B cell (primary cell): Measurements from ENCODE around the gene ATN1. TPM values are rescaled to one million over a fixed set of nuclear protein-coding genes. Genes with fewer than 3 reads are reported as not detected.

ENCODE experiments used
- ATAC-seq: fragments of 200-7000 bp; cut with Tn5 transposase; one replicate; pipeline ENCODE4 v1.10.0; 2021; ENCODE audit warnings: low read depth, mild to moderate bottlenecking, moderate number of reproducible peaks, moderate library complexity
- CTCF ChIA-PET: fragments of 350-600 bp; sonication (Branson Sonifier 250); formaldehyde crosslinking; loops from one replicate; lab custom pipeline; 2021; ENCODE audit warnings: antibody characterized with exemption, inconsistent platforms; lab: Charles Lee
- POLR2A ChIA-PET: fragments of 350-600 bp; sonication (Branson Sonifier 250); formaldehyde crosslinking; loops from one replicate; lab custom pipeline; 2021; ENCODE audit warnings: antibody characterized with exemption; lab: Charles Lee
- DNase-seq: peaks from one replicate; pipeline ENCODE4 v3.0.0; 2013
- H2AFZ ChIP-seq: 2 replicates; pipeline ENCODE4 v1.6.1; 2012; ENCODE audit warnings: mild to moderate bottlenecking, low read depth, low read length; ENCODE audit not compliant: insufficient read depth, poor library complexity, severe bottlenecking
- H3K27ac ChIP-seq, 2 donors: 1 replicate in 1 of 2; 2 replicates in 1 of 2; pipeline ENCODE4 v1.5.1; 2012 to 2013; ENCODE audit warnings: low read length in 2 of 2, mild to moderate bottlenecking in 2 of 2, moderate library complexity in 1 of 2
- H3K27me3 ChIP-seq, 4 experiments: fragments of 200-600 bp in 1 of 4; sonication (generic) in 1 of 4; replicated peaks in 1 of 4; 1 replicate in 2 of 4; 2 replicates in 2 of 4; pipeline versions ENCODE4 v1.6.1 to v1.7.0; 2013 to 2016; ENCODE audit warnings: low read length in 3 of 4, mild to moderate bottlenecking in 2 of 4, mixed read lengths in 1 of 4, moderate library complexity in 1 of 4; ENCODE audit not compliant: insufficient read depth in 4 of 4, control insufficient read depth in 3 of 4; ENCODE audit errors: control extremely low read depth in 1 of 4
- H3K36me3 ChIP-seq, 2 experiments: replicated peaks in 1 of 2; 1 replicate in 1 of 2; 2 replicates in 1 of 2; pipeline versions ENCODE4 v1.6.1 to v1.7.1; 2013; ENCODE audit warnings: low read length in 1 of 2; ENCODE audit not compliant: insufficient read depth in 2 of 2, control insufficient read depth in 1 of 2; ENCODE audit errors: control extremely low read depth in 1 of 2, extremely low read depth in 1 of 2
- H3K4me1 ChIP-seq, 2 donors: fragments of 200-600 bp in 1 of 2; sonication (generic) in 1 of 2; 1 replicate in 1 of 2; 2 replicates in 1 of 2; pipeline versions ENCODE4 v1.5.1 to v1.6.1; 2013 to 2017; ENCODE audit warnings: low read length in 2 of 2; ENCODE audit not compliant: control insufficient read depth in 2 of 2, insufficient read depth in 2 of 2
- H3K4me2 ChIP-seq: replicated peaks from 2 replicates; pipeline ENCODE3; 2012; ENCODE audit warnings: mild to moderate bottlenecking, low read depth, low read length; ENCODE audit not compliant: poor library complexity, severe bottlenecking
- H3K4me3 ChIP-seq, 5 experiments: fragments of 200-600 bp in 1 of 5; sonication (generic) in 1 of 5; 1 replicate in 3 of 5; 2 replicates in 2 of 5; pipeline versions ENCODE4 v1.5.1 to v1.7.0; 2011 to 2016; ENCODE audit warnings: low read length in 4 of 5, mild to moderate bottlenecking in 4 of 5, low read depth in 2 of 5, control low read depth in 1 of 5, moderate library complexity in 1 of 5; ENCODE audit not compliant: insufficient read depth in 1 of 5; ENCODE audit errors: control extremely low read depth in 1 of 5, extremely low read depth in 1 of 5
- H3K79me2 ChIP-seq: fragments of 200-600 bp; sonication (generic); one replicate; pipeline ENCODE4 v1.6.0; 2016; ENCODE audit warnings: low read length; ENCODE audit not compliant: control insufficient read depth, insufficient read depth
- H3K9ac ChIP-seq: fragments of 200-600 bp; sonication (generic); 2 replicates; pipeline ENCODE4 v1.6.1; 2017; ENCODE audit warnings: mild to moderate bottlenecking, low read length, moderate library complexity
- H3K9me3 ChIP-seq, 3 donors: one replicate each; pipeline versions ENCODE4 v1.6.1 to v1.7.1; 2013; ENCODE audit warnings: low read length in 2 of 3; ENCODE audit not compliant: control insufficient read depth in 2 of 3, insufficient read depth in 1 of 3; ENCODE audit errors: control extremely low read depth in 1 of 3
- H4K20me1 ChIP-seq: 2 replicates; pipeline ENCODE4 v1.6.0; 2012; ENCODE audit warnings: mild to moderate bottlenecking, low read length; ENCODE audit not compliant: insufficient read depth, control insufficient read depth, poor library complexity, severe bottlenecking
- H3K27ac Mint-ChIP-seq: one replicate; pipeline ENCODE4 v1.8.0; 2021; ENCODE audit warnings: mixed read lengths
- H3K27me3 Mint-ChIP-seq: one replicate; pipeline ENCODE4 v1.8.0; 2021; ENCODE audit warnings: mixed read lengths
- H3K4me1 Mint-ChIP-seq: one replicate; pipeline ENCODE4 v1.8.0; 2021; ENCODE audit warnings: mixed read lengths
- H3K4me3 Mint-ChIP-seq: one replicate; pipeline ENCODE4 v1.8.0; 2021; ENCODE audit warnings: mixed read lengths
- H3K9me3 Mint-ChIP-seq: one replicate; pipeline ENCODE4 v1.8.0; 2022; ENCODE audit warnings: mixed read lengths; ENCODE audit not compliant: insufficient read depth
- CTCF ChIP-seq: fragments of 200-600 bp; IDR thresholded peaks from one replicate; pipeline ENCODE4 v1.8.0; 2022; ENCODE audit warnings: antibody characterized with exemption, mild to moderate bottlenecking
- EZH2 ChIP-seq: IDR thresholded peaks from 2 replicates; pipeline ENCODE4 v1.6.1; 2012; ENCODE audit warnings: borderline replicate concordance, low read depth, mild to moderate bottlenecking, moderate library complexity, low read length; ENCODE audit not compliant: insufficient read depth, poor library complexity, severe bottlenecking
- WGBS: methylation state at CpG from one replicate; pipeline ENCODE4 v1.1.5; 2013; ENCODE audit warnings: missing lambda C conversion rate; ENCODE audit not compliant: insufficient coverage; 5-methylcytosine and 5-hydroxymethylcytosine counted together
- intact Hi-C: fragments of 100-400 bp; cut with micrococcal nuclease; formaldehyde crosslinking; loops from one replicate; pipeline ENCODE4 v1.10.0; 2022
- polyA plus RNA-seq: library from polyadenylated mRNA; depleted of rRNA; stranded (reverse); fragments of >200 nt; gene quantifications from 2 replicates; pipeline ENCODE4 v1.2.3, GENCODE V29; 2012
- total RNA-seq, 2 donors: library from RNA; stranded (reverse); fragments of 120-200 nt in 1 of 2; gene quantifications; 1 replicate in 1 of 2; 2 replicates in 1 of 2; pipeline versions ENCODE4 v1.2.3 to v1.2.4, GENCODE V29; 2013 to 2022

Gene ATN1
- total and polyA plus RNA-seq, 2 donors (not counting 1 experiment from before 2014, with no cell fraction given): 21.0 to 50.8 TPM

DNA sequence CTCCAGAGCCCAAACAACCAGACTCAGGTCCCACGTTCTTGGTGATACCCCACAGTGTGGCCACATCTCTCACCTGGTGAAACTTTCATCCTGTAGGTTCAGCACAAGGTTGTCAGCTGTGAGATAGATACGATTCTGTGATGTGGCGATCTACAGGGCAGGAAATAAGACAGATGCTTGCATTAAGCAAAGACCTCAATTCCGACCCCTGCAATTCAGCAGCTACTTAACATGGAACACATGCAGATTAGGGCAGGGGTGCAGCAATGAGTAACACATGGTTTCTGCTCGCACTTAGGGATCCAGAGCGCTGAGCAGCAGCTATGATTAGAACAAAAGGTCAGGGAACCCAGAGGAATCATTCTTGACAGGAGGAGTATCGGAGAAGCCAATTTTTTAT lies 38.6 kb downstream of the ATN1 start:
- Histone ChIP-seq H3K27me3 (no peaks in the 10 kb centered on the region), H3K4me3 (no peak overlapping the region), H3K9ac (no peak overlapping the region), H3K79me2 (peaks cover 39% of the 10 kb centered on the region), H3K9me3 (no peaks in the 10 kb centered on the region), H3K36me3 (peaks cover 0 to 49% of the 10 kb centered on the region in 2 experiments), H4K20me1 (peaks cover 14% of the 10 kb centered on the region), H2AFZ (no peak overlapping the region), H3K27ac (no peak overlapping the region), H3K4me2 (no peak overlapping the region), H3K4me1 (peaks cover 47 to 60% of the 10 kb centered on the region in 2 donors)
- no peak for TF ChIP-seq EZH2
- TF ChIP-seq CTCF: no peak
- Mint-ChIP-seq H3K27me3 (no peaks in the 10 kb centered on the region), H3K4me3 (no peak overlapping the region), H3K9me3 (no peaks in the 10 kb centered on the region), H3K4me1 (peaks cover 59% of the 10 kb centered on the region), H3K27ac (no peak overlapping the region)
- DNase-seq: no peak
- intact Hi-C loops: no loop called here
- ChIA-PET CTCF (interaction anchor here (0.7 to 13.5 kb wide), 6 partner anchors 10 to 143 kb away, joined by 3 to 944 read pairs (median 60); partner anchors contain the start of genes C12orf57, C1RL, PTPN6 and RNU7-1), POLR2A (interaction anchor here (18.2 kb wide), 1 partner anchor 22 kb away, joined by 662 read pairs; the partner anchor contains the start of genes C12orf57, PTPN6 and RNU7-1)
- ATAC-seq: no peak
- 91% methylated on average over 5 of the region's 7 CpGs for WGBS

DNA sequence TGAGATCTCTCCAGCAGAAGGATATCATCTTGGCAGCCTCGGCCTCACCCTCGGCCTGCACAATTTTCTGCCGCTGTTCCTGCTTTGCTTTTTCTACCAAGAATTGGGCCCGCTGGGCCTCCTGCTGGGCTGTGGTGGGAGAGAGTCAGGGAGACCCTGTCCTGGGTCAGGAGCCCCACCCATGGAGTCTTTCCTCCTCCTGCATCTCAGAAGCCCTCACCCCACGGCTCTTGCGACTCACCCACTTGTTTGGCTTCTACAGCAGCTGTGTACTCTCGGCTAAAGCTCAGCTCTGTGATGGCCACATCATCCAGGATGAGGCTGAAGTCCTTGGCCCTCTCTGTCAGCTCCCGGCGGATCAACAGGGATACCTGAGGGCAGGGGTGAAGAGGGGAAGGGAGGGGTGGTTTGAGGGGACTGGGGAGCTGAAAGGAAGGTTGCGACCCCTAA lies 39.9 kb downstream of the ATN1 start:
- Histone ChIP-seq H3K4me3 (no peak overlapping the region), H3K4me2 (no peak overlapping the region), H3K27ac (no peak overlapping the region), H3K27me3 (no peaks in the 10 kb centered on the region), H3K4me1 (peaks cover 40 to 53% of the 10 kb centered on the region in 2 donors), H3K9me3 (no peaks in the 10 kb centered on the region), H3K36me3 (peaks cover 0 to 42% of the 10 kb centered on the region in 2 experiments), H3K79me2 (peaks cover 52% of the 10 kb centered on the region), H2AFZ (no peak overlapping the region), H4K20me1 (peaks cover 14% of the 10 kb centered on the region), H3K9ac (no peak overlapping the region)
- TF ChIP-seq CTCF (no peak), EZH2 (no peak)
- Mint-ChIP-seq H3K9me3 (no peaks in the 10 kb centered on the region), H3K4me1 (peaks cover 59% of the 10 kb centered on the region), H3K4me3 (no peak overlapping the region), H3K27ac (no peak overlapping the region), H3K27me3 (no peaks in the 10 kb centered on the region)
- ATAC-seq: no peak
- DNase-seq: no peak
- ChIA-PET POLR2A (interaction anchor here (1.8 to 3.0 kb wide), 2 partner anchors 24 to 95 kb away, joined by 3 to 23 read pairs; partner anchors contain the start of genes C12orf57, RNU7-1 and SPSB2), CTCF (interaction anchor here (0.8 to 3.0 kb wide), 12 partner anchors 9 to 122 kb away, joined by 3 to 68 read pairs (median 5); partner anchors contain the start of genes C12orf57, PTPN6, RNU7-1 and SPSB2)
- WGBS: 90% methylated on average over 5 of the region's 10 CpGs
- intact Hi-C loops: no loop called here
